Fibroblast of lung (primary cell): ENCODE results near the gene TOM1. TPM values are rescaled to one million over a fixed set of nuclear protein-coding genes. Genes with fewer than 3 reads are reported as not detected.

Experiments used
- DNase-seq, 2 donors: peaks; one replicate each; pipeline versions ENCODE4 v3.0.0 to v3.0.0-alpha.2; 2010; ENCODE audit warnings: low read depth in 2 of 2
- H2AFZ ChIP-seq: 2 replicates; pipeline ENCODE4 v1.5.1; 2012; ENCODE audit warnings: low read length, control low read depth, inconsistent platforms
- H3K27ac ChIP-seq: 2 replicates; pipeline ENCODE4 v1.5.1; 2011; ENCODE audit warnings: low read length, control low read depth; ENCODE audit not compliant: insufficient read depth
- H3K27me3 ChIP-seq: 2 replicates; pipeline ENCODE4 v1.5.1; 2011; ENCODE audit warnings: mild to moderate bottlenecking, low read length; ENCODE audit not compliant: control insufficient read depth, insufficient read depth
- H3K36me3 ChIP-seq: 2 replicates; pipeline ENCODE4 v1.5.1; 2011; ENCODE audit warnings: low read length; ENCODE audit not compliant: control insufficient read depth, insufficient read depth
- H3K4me1 ChIP-seq: 2 replicates; pipeline ENCODE4 v1.5.1; 2011; ENCODE audit warnings: low read length; ENCODE audit not compliant: control insufficient read depth, insufficient read depth; ENCODE audit errors: extremely low read depth
- H3K4me2 ChIP-seq: 2 replicates; pipeline ENCODE4 v1.5.1; 2011; ENCODE audit warnings: low read length, control low read depth; ENCODE audit not compliant: insufficient read depth; ENCODE audit errors: extremely low read depth
- H3K4me3 ChIP-seq, 4 experiments: fragments of 200-600 bp in 1 of 4; sonication (generic) in 1 of 4; replicated peaks in 1 of 4; 2 replicates each; pipeline ENCODE4 v1.5.1; 2011 to 2016; ENCODE audit warnings: low read length in 4 of 4, low read depth in 3 of 4, mild to moderate bottlenecking in 3 of 4, control low read depth in 2 of 4, inconsistent platforms in 1 of 4, mixed read lengths in 1 of 4; ENCODE audit not compliant: insufficient read depth in 1 of 4; ENCODE audit errors: control extremely low read depth in 1 of 4
- H3K79me2 ChIP-seq: 2 replicates; pipeline ENCODE4 v1.5.1; 2012; ENCODE audit warnings: mild to moderate bottlenecking, low read length, inconsistent platforms; ENCODE audit not compliant: control insufficient read depth, insufficient read depth
- H3K9ac ChIP-seq: 2 replicates; pipeline ENCODE4 v1.5.1; 2011; ENCODE audit warnings: mild to moderate bottlenecking, low read length, control low read depth; ENCODE audit not compliant: insufficient read depth
- H3K9me3 ChIP-seq: 2 replicates; pipeline ENCODE4 v1.5.1; 2012; ENCODE audit warnings: low read depth, low read length; ENCODE audit not compliant: control insufficient read depth, insufficient read depth
- H4K20me1 ChIP-seq: 2 replicates; pipeline ENCODE4 v1.5.1; 2011; ENCODE audit warnings: low read length; ENCODE audit not compliant: control insufficient read depth, insufficient read depth; ENCODE audit errors: extremely low read depth
- EZH2 ChIP-seq: IDR thresholded peaks from 2 replicates; pipeline ENCODE4 v1.5.1; 2012; ENCODE audit warnings: low read length, control low read depth, mild to moderate bottlenecking; ENCODE audit errors: missing control alignments
- polyA plus RNA-seq, 2 donors: library from polyadenylated mRNA; depleted of rRNA in 1 of 2; stranded (reverse) in 1 of 2; unstranded in 1 of 2; fragments of >200 nt; gene quantifications; 2 replicates each; pipeline ENCODE4 v1.2.1, GENCODE V29; 2011 to 2012; ENCODE audit warnings: missing spikeins in 1 of 2
- total RNA-seq: library from RNA; depleted of rRNA; stranded (reverse); fragments of >200 nt; gene quantifications from 2 replicates; pipeline ENCODE4 v1.2.1, GENCODE V29; 2014
- TF ChIP-seq, protein P1 (sequence below), 2 donors: IDR thresholded peaks in 1 of 2; conservative IDR thresholded peaks in 1 of 2; 1 replicate in 1 of 2; 2 replicates in 1 of 2; pipeline ENCODE4 v1.5.1; 2011 to 2012; ENCODE audit warnings: low read length in 2 of 2, control low read depth in 1 of 2, inconsistent platforms in 1 of 2, low read depth in 1 of 2, mild to moderate bottlenecking in 1 of 2

TOM1 gene
- total and polyA plus RNA-seq, 2 donors (not counting 1 experiment from before 2014, with no cell fraction given) = 30.9 to 51.6 TPM

- no peak overlapping the region for H3K4me2 ChIP-seq
- TF ChIP-seq, protein P1, sequence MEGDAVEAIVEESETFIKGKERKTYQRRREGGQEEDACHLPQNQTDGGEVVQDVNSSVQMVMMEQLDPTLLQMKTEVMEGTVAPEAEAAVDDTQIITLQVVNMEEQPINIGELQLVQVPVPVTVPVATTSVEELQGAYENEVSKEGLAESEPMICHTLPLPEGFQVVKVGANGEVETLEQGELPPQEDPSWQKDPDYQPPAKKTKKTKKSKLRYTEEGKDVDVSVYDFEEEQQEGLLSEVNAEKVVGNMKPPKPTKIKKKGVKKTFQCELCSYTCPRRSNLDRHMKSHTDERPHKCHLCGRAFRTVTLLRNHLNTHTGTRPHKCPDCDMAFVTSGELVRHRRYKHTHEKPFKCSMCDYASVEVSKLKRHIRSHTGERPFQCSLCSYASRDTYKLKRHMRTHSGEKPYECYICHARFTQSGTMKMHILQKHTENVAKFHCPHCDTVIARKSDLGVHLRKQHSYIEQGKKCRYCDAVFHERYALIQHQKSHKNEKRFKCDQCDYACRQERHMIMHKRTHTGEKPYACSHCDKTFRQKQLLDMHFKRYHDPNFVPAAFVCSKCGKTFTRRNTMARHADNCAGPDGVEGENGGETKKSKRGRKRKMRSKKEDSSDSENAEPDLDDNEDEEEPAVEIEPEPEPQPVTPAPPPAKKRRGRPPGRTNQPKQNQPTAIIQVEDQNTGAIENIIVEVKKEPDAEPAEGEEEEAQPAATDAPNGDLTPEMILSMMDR (conservative IDR thresholded peaks at IDR 0.05 in 1 of 2, IDR thresholded peaks at IDR 0.05 in 1 of 2; ENCODE audit: low read depth in 1 of 2, low read length in 2 of 2) = no peak
- no peak for TF ChIP-seq EZH2
- peaks cover 14% of the 10 kb centered on the region for H3K79me2 ChIP-seq
- peaks cover 15% of the 10 kb centered on the region for H3K36me3 ChIP-seq
- H3K4me3 ChIP-seq = no peak overlapping the region
- H3K9me3 ChIP-seq = no peaks in the 10 kb centered on the region
- H3K9ac ChIP-seq = no peak overlapping the region
- H4K20me1 ChIP-seq = no peaks in the 10 kb centered on the region
- H2AFZ ChIP-seq = no peak overlapping the region
- H3K4me1 ChIP-seq = no peaks in the 10 kb centered on the region
- H3K27me3 ChIP-seq = no peaks in the 10 kb centered on the region
- H3K27ac ChIP-seq = no peak overlapping the region
- DNase-seq = no peak
These were observed 34.7 kb upstream of the TOM1 start for GRCh38 chr22:35264986-35265385.

GRCh38 chr22:35266277-35266676 is 33.4 kb upstream of the TOM1 start:
- Histone ChIP-seq H2AFZ (no peak overlapping the region), H3K79me2 (peaks cover 6% of the 10 kb centered on the region), H3K9ac (no peak overlapping the region), H3K36me3 (peaks cover 15% of the 10 kb centered on the region), H3K9me3 (no peaks in the 10 kb centered on the region), H3K27ac (no peak overlapping the region), H4K20me1 (no peaks in the 10 kb centered on the region), H3K4me3 (no peak overlapping the region), H3K27me3 (no peaks in the 10 kb centered on the region), H3K4me1 (no peaks in the 10 kb centered on the region), H3K4me2 (no peak overlapping the region)
- DNase-seq = no peak
- no peak for TF ChIP-seq EZH2
- TF ChIP-seq, protein P1 (conservative IDR thresholded peaks at IDR 0.05 in 1 of 2, IDR thresholded peaks at IDR 0.05 in 1 of 2; ENCODE audit: low read depth in 1 of 2, low read length in 2 of 2) = no peak

- Histone ChIP-seq H3K4me2 (no peak overlapping the region), H4K20me1 (no peaks in the 10 kb centered on the region), H3K27ac (no peak overlapping the region), H3K9ac (no peak overlapping the region), H3K4me1 (no peaks in the 10 kb centered on the region), H3K36me3 (peaks cover 4% of the 10 kb centered on the region), H2AFZ (no peak overlapping the region), H3K27me3 (no peaks in the 10 kb centered on the region), H3K9me3 (no peaks in the 10 kb centered on the region), H3K4me3 (no peak overlapping the region), H3K79me2 (peaks cover 4% of the 10 kb centered on the region)
- DNase-seq = no peak
- TF ChIP-seq, protein P1 (conservative IDR thresholded peaks at IDR 0.05 in 1 of 2, IDR thresholded peaks at IDR 0.05 in 1 of 2; ENCODE audit: low read depth in 1 of 2, low read length in 2 of 2) = no peak
- TF ChIP-seq EZH2 = no peak
These were observed 30.1 kb upstream of the TOM1 start for GRCh38 chr22:35269630-35270029.
